ENCODE data around the gene YIF1A. TPM values are rescaled to one million over a fixed set of nuclear protein-coding genes. Genes with fewer than 3 reads are reported as not detected.

YIF1A gene
- total RNA-seq, 2 experiments from 2014 or later, result 57.4 to 64.0 TPM

GRCh38 chr11:66291706-66292542 lies 3.0 kb upstream of the YIF1A start, which contains the start of gene TMEM151A:
TSS of gene TMEM151A (plus strand) at chr11:66291894. CDS start at chr11:66292014, 120 bp downstream.
- TF ChIP-seq CTCF (IDR thresholded peaks at IDR 0.05), result no peak
- Mint-ChIP-seq H3K4me1 (ENCODE audit: low read depth) (peaks cover 28% of the 10 kb centered on the region), H3K36me3 (ENCODE audit: low read depth) (peaks cover 3% of the 10 kb centered on the region), H3K4me3 (peak within 1 kb of the TSS; percentile 85), H3K27ac (no peak within 1 kb of the TSS), H3K27me3 (peaks cover 17% of the 10 kb centered on the region), H3K9me3 (no peaks in the 10 kb centered on the region)
- CTCF ChIA-PET, result interaction anchor here (1.0 to 2.1 kb wide), 4 partner anchors 10 to 126 kb away, joined by 3 to 13 read pairs (median 8); no protein-coding TSS in a partner anchor
- POLR2A ChIA-PET, result interaction anchor here (0.8 to 1.5 kb wide), 2 partner anchors 9 kb away, joined by 3 to 5 read pairs; no protein-coding TSS in a partner anchor
- ATAC-seq, result no peak
- DNase-seq, result no peak
- intact Hi-C loops (cut with micrococcal nuclease), result no loop called here

GRCh38 chr11:66291303-66291705 lies 2.4 kb upstream of the YIF1A start:
- no peaks in the 10 kb centered on the region for H3K9me3 Mint-ChIP-seq
- no peak for DNase-seq
- H3K36me3 Mint-ChIP-seq (ENCODE audit: low read depth), result peaks cover 3% of the 10 kb centered on the region
- peaks cover 31% of the 10 kb centered on the region for H3K4me1 Mint-ChIP-seq (ENCODE audit: low read depth)
- CTCF ChIA-PET, result interaction anchor here (1.0 to 2.1 kb wide), 5 partner anchors 9 to 127 kb away, joined by 3 to 13 read pairs (median 6); no protein-coding TSS in a partner anchor
- H3K4me3 Mint-ChIP-seq, result no peak overlapping the region
- ATAC-seq, result no peak
- no peak for TF ChIP-seq CTCF (IDR thresholded peaks at IDR 0.05)
- peaks cover 17% of the 10 kb centered on the region for H3K27me3 Mint-ChIP-seq
- H3K27ac Mint-ChIP-seq, result no peak overlapping the region
- POLR2A ChIA-PET, result interaction anchor here (0.6 to 1.5 kb wide), 3 partner anchors 9 to 511 kb away, joined by 3 to 5 read pairs (median 5); partner anchors contain the start of gene AP5B1
- intact Hi-C loops (cut with micrococcal nuclease), result no loop called here

GRCh38 chr11:66290330-66290621 lies 1.3 kb upstream of the YIF1A start:
- no peak for TF ChIP-seq CTCF (IDR thresholded peaks at IDR 0.05)
- no peak for DNase-seq
- H3K4me1 Mint-ChIP-seq (ENCODE audit: low read depth), result peaks cover 31% of the 10 kb centered on the region
- peaks cover 3% of the 10 kb centered on the region for H3K36me3 Mint-ChIP-seq (ENCODE audit: low read depth)
- POLR2A ChIA-PET, result interaction anchor here (1.5 to 1.9 kb wide), 3 partner anchors 8 to 28 kb away, joined by 5 to 7 read pairs (median 6); partner anchors contain the start of gene RAB1B
- H3K27ac Mint-ChIP-seq, result no peak overlapping the region
- peak overlapping the region; percentile 85 for H3K4me3 Mint-ChIP-seq
- no peaks in the 10 kb centered on the region for H3K9me3 Mint-ChIP-seq
- ATAC-seq, result no peak
- intact Hi-C loops (cut with micrococcal nuclease), result no loop called here
- CTCF ChIA-PET, result interaction anchor here (1.2 to 2.1 kb wide), 7 partner anchors 8 to 131 kb away, joined by 3 to 13 read pairs (median 6); no protein-coding TSS in a partner anchor
- peaks cover 17% of the 10 kb centered on the region for H3K27me3 Mint-ChIP-seq

GRCh38 chr11:66289548-66290329 lies 796 bp upstream of the YIF1A start:
- no peak for TF ChIP-seq CTCF (IDR thresholded peaks at IDR 0.05)
- ChIA-PET CTCF (interaction anchor here (0.7 to 4.8 kb wide), 15 partner anchors 7 to 149 kb away, joined by 3 to 27 read pairs (median 5); partner anchors contain the start of genes MRPL11 and RAB1B), POLR2A (interaction anchor here (0.6 to 1.9 kb wide), 7 partner anchors 21 to 192 kb away, joined by 3 to 9 read pairs (median 5); partner anchors contain the start of genes RAB1B and SLC29A2)
- DNase-seq (peak; percentile 91), ATAC-seq (peak; percentile 78)
- Mint-ChIP-seq H3K27me3 (peaks cover 17% of the 10 kb centered on the region), H3K4me3 (peak overlapping the region; percentile 85), H3K9me3 (no peaks in the 10 kb centered on the region), H3K36me3 (ENCODE audit: low read depth) (peaks cover 3% of the 10 kb centered on the region), H3K27ac (peak overlapping the region; percentile 89), H3K4me1 (ENCODE audit: low read depth) (peaks cover 31% of the 10 kb centered on the region)
- intact Hi-C loops (cut with micrococcal nuclease), result no loop called here

Measured in activated CD8-positive, alpha-beta T cell treated with anti-CD3 and anti-CD28 coated beads for 36 hours (primary cell).